HG03457 (cell line): ENCODE results near the gene SLCO1B1.
"Not testable (repeated sequence)": the region's sequence is repeated elsewhere in the genome, so short reads cannot be mapped to it uniquely, and the experiment has no call there.

Experiments
- ATAC-seq: cut with Tn5 transposase; IDR thresholded peaks from one replicate; pipeline ENCODE4 v1.9.1; 2021; ENCODE audit warnings: moderate number of reproducible peaks; ENCODE audit not compliant: unreplicated experiment

SLCO1B1 gene

GRCh38 chr12:21130998-21131397 lies at the start of gene SLCO1B1:
Gene SLCO1B1 (plus strand): TSS chr12:21131194. CDS start chr12:21141575, 10,381 bp downstream.
- ATAC-seq = no peak

- ATAC-seq = not testable (repeated sequence)
These were observed 46.2 kb upstream of the SLCO1B1 start for GRCh38 chr12:21084753-21085152.

GRCh38 chr12:21111732-21112131 lies 19.3 kb upstream of the SLCO1B1 start:
- ATAC-seq = no peak

- ATAC-seq = no peak
These were observed 17.7 kb upstream of the SLCO1B1 start for GRCh38 chr12:21113266-21113665.

GRCh38 chr12:21117995-21118394 lies 13.0 kb upstream of the SLCO1B1 start:
- no peak for ATAC-seq

- no peak for ATAC-seq
These were observed 12.2 kb upstream of the SLCO1B1 start for GRCh38 chr12:21118760-21119159.

GRCh38 chr12:21129351-21129750 lies 1.6 kb upstream of the SLCO1B1 start:
- ATAC-seq = no peak

- no peak for ATAC-seq
These were observed 1.1 kb upstream of the SLCO1B1 start for GRCh38 chr12:21129906-21130305.

- not testable (repeated sequence) for ATAC-seq
These were observed 6.5 kb downstream of the SLCO1B1 start for GRCh38 chr12:21137318-21137999.

- no peak for ATAC-seq
These were observed 7.0 kb downstream of the SLCO1B1 start for GRCh38 chr12:21138016-21138415.

- ATAC-seq = no peak
These were observed 13.3 kb downstream of the SLCO1B1 start for GRCh38 chr12:21144309-21144708.

GRCh38 chr12:21149861-21150260 lies 18.9 kb downstream of the SLCO1B1 start:
- not testable (repeated sequence) for ATAC-seq

GRCh38 chr12:21151184-21151583 lies 20.2 kb downstream of the SLCO1B1 start:
- no peak for ATAC-seq

GRCh38 chr12:21155522-21156351 lies 24.7 kb downstream of the SLCO1B1 start:
- ATAC-seq = no peak

GRCh38 chr12:21165048-21165447 lies 34.1 kb downstream of the SLCO1B1 start:
- no peak for ATAC-seq

- ATAC-seq = no peak
These were observed 39.0 kb downstream of the SLCO1B1 start for GRCh38 chr12:21169878-21170472.

GRCh38 chr12:21172079-21172478 lies 41.1 kb downstream of the SLCO1B1 start:
- no peak for ATAC-seq

- no peak for ATAC-seq
These were observed 52.8 kb downstream of the SLCO1B1 start for GRCh38 chr12:21183721-21184275.

GRCh38 chr12:21190016-21190415 lies 59.0 kb downstream of the SLCO1B1 start:
- no peak for ATAC-seq

GRCh38 chr12:21214433-21214832 lies 83.4 kb downstream of the SLCO1B1 start:
- ATAC-seq = not testable (repeated sequence)

- ATAC-seq = no peak
These were observed 88.2 kb downstream of the SLCO1B1 start for GRCh38 chr12:21219206-21219605.
